K562 (cell line): Measurements from ENCODE around the gene TGFBR3L. TPM values are rescaled to one million over a fixed set of nuclear protein-coding genes. Genes with fewer than 3 reads are reported as not detected.

Source experiments
- CEBPG ChIP-seq, 3 experiments: fragments of 200-800 bp in 1 of 3; sonication (Bioruptor generic) in 1 of 3; sonication (generic) in 1 of 3; formaldehyde crosslinking in 1 of 3; IDR thresholded peaks in 2 of 3; conservative IDR thresholded peaks in 1 of 3; 2 replicates each; pipeline versions ENCODE4 v1.6.1 to v1.8.0; 2016 to 2022; ENCODE audit warnings: missing compliant biosample characterization in 2 of 3, missing genetic modification characterization in 2 of 3, mild to moderate bottlenecking in 1 of 3, missing genetic modification reagents in 1 of 3
- CHD1 ChIP-seq: fragments of 200-600 bp; sonication (generic); IDR thresholded peaks from one replicate; pipeline ENCODE4 v1.6.1; 2012; ENCODE audit warnings: mild to moderate bottlenecking, moderate library complexity, low read length, inconsistent platforms
- CHD4 ChIP-seq: fragments of 200-600 bp; sonication (generic); IDR thresholded peaks from 3 replicates; pipeline ENCODE4 v1.6.1; 2012; ENCODE audit warnings: low read depth, mild to moderate bottlenecking, mixed read lengths, low read length, inconsistent platforms; ENCODE audit not compliant: insufficient read depth, insufficient replicate concordance, poor library complexity, severe bottlenecking
- CREBBP ChIP-seq: IDR thresholded peaks from one replicate; pipeline ENCODE4 v1.6.1; 2012; ENCODE audit warnings: low read depth, mild to moderate bottlenecking, control low read depth, inconsistent platforms, low read length
- FOXP1 ChIP-seq: sonication (generic); formaldehyde crosslinking; IDR thresholded peaks from 2 replicates; pipeline ENCODE4 v1.8.0; 2022; ENCODE audit warnings: mild to moderate bottlenecking, missing genetic modification reagents
- ID3 ChIP-seq, 2 experiments: fragments of 250-450 bp in 1 of 2; fragments of 450-650 bp in 1 of 2; sonication (Bioruptor Pico) in 1 of 2; IDR thresholded peaks; 2 replicates each; pipeline versions ENCODE4 v1.6.1 to v1.8.0; 2016 to 2021; ENCODE audit warnings: mild to moderate bottlenecking in 2 of 2, moderate library complexity in 2 of 2, missing compliant biosample characterization in 1 of 2, missing genetic modification characterization in 1 of 2
- MXI1 ChIP-seq: IDR thresholded peaks from 2 replicates; pipeline ENCODE4 v1.6.1; 2011; ENCODE audit warnings: low read depth, mild to moderate bottlenecking, improper control_type of control experiment, low read length
- NFIC ChIP-seq: fragments of 450-650 bp; IDR thresholded peaks from 2 replicates; pipeline ENCODE4 v1.6.1; 2017; ENCODE audit warnings: mild to moderate bottlenecking, inconsistent platforms
- POLR2AphosphoS5 ChIP-seq: IDR thresholded peaks from 2 replicates; pipeline ENCODE4 v1.6.1; 2011; ENCODE audit warnings: mild to moderate bottlenecking, low read depth, low read length, moderate library complexity; ENCODE audit not compliant: control insufficient read depth, insufficient read depth
- POLR2G ChIP-seq: fragments of 200-400 bp; formaldehyde crosslinking; IDR thresholded peaks from 2 replicates; pipeline ENCODE4 v1.6.1; 2017; ENCODE audit warnings: low read depth, mild to moderate bottlenecking, antibody characterized with exemption, low read length, moderate library complexity
- PYGO2 ChIP-seq: fragments of 450-650 bp; IDR thresholded peaks from 2 replicates; pipeline ENCODE4 v1.6.1; 2016; ENCODE audit warnings: mild to moderate bottlenecking, missing genetic modification characterization, moderate library complexity, missing compliant biosample characterization
- RBM25 ChIP-seq: fragments of 200-400 bp; formaldehyde crosslinking; IDR thresholded peaks from 2 replicates; pipeline ENCODE4 v1.6.1; 2018; ENCODE audit warnings: low read length, low read depth, moderate library complexity; ENCODE audit not compliant: severe bottlenecking
- TCF7 ChIP-seq: sonication (generic); IDR thresholded peaks from 2 replicates; pipeline ENCODE4 v1.6.1; 2016; ENCODE audit warnings: antibody characterized with exemption, borderline replicate concordance
- XRCC3 ChIP-seq: fragments of 450-650 bp; IDR thresholded peaks from 2 replicates; pipeline ENCODE4 v1.6.1; 2017; ENCODE audit warnings: mild to moderate bottlenecking, moderate library complexity
- ZBED1 ChIP-seq: IDR thresholded peaks from 2 replicates; pipeline ENCODE4 v1.6.1; 2014
- ZNF280B ChIP-seq: fragments of 250-450 bp; sonication (Bioruptor Pico); IDR thresholded peaks from 2 replicates; pipeline ENCODE4 v1.5.1; 2021; ENCODE audit warnings: mild to moderate bottlenecking
- ZNF436 ChIP-seq: fragments of 250-450, 450-650 bp; sonication (Bioruptor Pico); formaldehyde crosslinking; IDR thresholded peaks from 2 replicates; pipeline ENCODE4 v1.7.0; 2020; ENCODE audit warnings: mild to moderate bottlenecking
- polyA plus RNA-seq, 8 experiments: library from polyadenylated mRNA; depleted of rRNA in 4 of 8; stranded (reverse) in 5 of 8; unstranded in 3 of 8; fragments of >200 nt; fragmentation: Nextera tagmentation in 2 of 8; fragmentation: Illumina TruSeq in 1 of 8; extraction: Ambion mirVana in 2 of 8; extraction: Trizol in 1 of 8; gene quantifications; 2 replicates each; pipeline versions ENCODE4 v1.2.1 to v1.2.3, GENCODE V29; 2011 to 2014; ENCODE audit warnings: inconsistent platforms in 1 of 8, missing spikeins in 1 of 8
- total RNA-seq, 7 experiments: library from RNA; depleted of rRNA in 6 of 7; stranded (reverse); fragments of >200 nt in 6 of 7; fragmentation: Illumina TruSeq in 2 of 7; extraction: Trizol in 2 of 7; gene quantifications; 2 replicates each; pipeline versions ENCODE4 v1.2.1 to v1.2.3, GENCODE V29; 2011 to 2021; ENCODE audit warnings: low replicate concordance in 1 of 7

Gene TGFBR3L
- total and polyA plus RNA-seq, 9 of the 15 experiments (the other 6 are each of a cell fraction or from before 2014, with no cell fraction given): not detected

- no peak for TF ChIP-seq CHD4
- TF ChIP-seq CHD1: peak; percentile 70
- peak; percentile 73; the same call in 1 of the 2 replicates for TF ChIP-seq POLR2AphosphoS5
- TF ChIP-seq ZBED1: no peak
- TF ChIP-seq POLR2G: peak; percentile 93
- TF ChIP-seq ZNF280B (CRISPR knock-in tag): no peak
- TF ChIP-seq NFIC: peak; percentile 54
- TF ChIP-seq ZNF436 (CRISPR knock-in tag): no peak
- TF ChIP-seq FOXP1 (CRISPR knock-in tag): peak; percentile 33; the same call in 1 of the 2 replicates
- TF ChIP-seq TCF7: no peak; the same call in 1 of the 2 replicates
- TF ChIP-seq CEBPG (CRISPR knock-in tag; IDR thresholded peaks at IDR 0.05): peak; percentile 95
- no peak for TF ChIP-seq CEBPG (tag; conservative IDR thresholded peaks at IDR 0.05 in 1 of 2, IDR thresholded peaks at IDR 0.05 in 1 of 2)
- no peak for TF ChIP-seq MXI1
- no peak for TF ChIP-seq RBM25
- TF ChIP-seq ID3 (CRISPR knock-in tag; IDR thresholded peaks at IDR 0.05): no peak
- peak; percentile 72; the same call in 1 of the 2 replicates for TF ChIP-seq ID3 (tag; IDR thresholded peaks at IDR 0.05)
- no peak for TF ChIP-seq CREBBP
- no peak for TF ChIP-seq PYGO2 (tag)
- TF ChIP-seq XRCC3: no peak
Measured at GRCh38 chr19:7903244-7904073, 11.2 kb upstream of the TGFBR3L start, which contains the start of gene MAP2K7 (continued).
